Loucy (cell line): ENCODE measurements around the gene GHRL.
A peak's percentile ranks its signal among the peaks of the same experiment; 100 is the strongest.

Experiments
- H2AFZ ChIP-seq: fragments of 200-600 bp; sonication (generic); 2 replicates; pipeline ENCODE4 v1.6.0; 2016; ENCODE audit warnings: antibody characterized with exemption, mild to moderate bottlenecking, low read length, moderate library complexity
- H3F3A ChIP-seq: fragments of 200-600 bp; 2 replicates; pipeline ENCODE4 v1.6.0; 2016; ENCODE audit warnings: antibody characterized with exemption, low read depth, mild to moderate bottlenecking
- H3K27me3 ChIP-seq: fragments of 200-600 bp; sonication (generic); 2 replicates; pipeline ENCODE4 v1.6.1; 2014; ENCODE audit warnings: low read length, mild to moderate bottlenecking; ENCODE audit not compliant: insufficient read depth, poor library complexity, severe bottlenecking
- H3K36me3 ChIP-seq: fragments of 200-600 bp; sonication (generic); 2 replicates; pipeline ENCODE4 v1.6.1; 2016; ENCODE audit warnings: low read length; ENCODE audit not compliant: insufficient read depth
- H3K4me1 ChIP-seq: fragments of 200-600 bp; sonication (generic); 2 replicates; pipeline ENCODE4 v1.5.1; 2014; ENCODE audit warnings: low read length, mild to moderate bottlenecking; ENCODE audit not compliant: insufficient read depth, poor library complexity, severe bottlenecking
- H3K4me2 ChIP-seq: fragments of 200-600 bp; sonication (generic); 2 replicates; pipeline ENCODE4 v1.6.0; 2014; ENCODE audit warnings: antibody characterized with exemption, low read length, low read depth, mild to moderate bottlenecking; ENCODE audit not compliant: poor library complexity, severe bottlenecking
- H3K4me3 ChIP-seq: fragments of 200-600 bp; sonication (generic); 2 replicates; pipeline ENCODE4 v1.5.1; 2014; ENCODE audit warnings: low read length, mild to moderate bottlenecking, mixed read lengths; ENCODE audit not compliant: poor library complexity, severe bottlenecking
- H3K79me2 ChIP-seq: fragments of 200-600 bp; sonication (generic); 2 replicates; pipeline ENCODE4 v1.6.1; 2014; ENCODE audit warnings: low read length; ENCODE audit not compliant: insufficient read depth
- H3K9ac ChIP-seq: fragments of 200-600 bp; sonication (generic); 2 replicates; pipeline ENCODE4 v1.6.0; 2014; ENCODE audit warnings: mild to moderate bottlenecking, low read depth, low read length, moderate library complexity; ENCODE audit not compliant: poor library complexity, severe bottlenecking
- H3K9me2 ChIP-seq: fragments of 200-600 bp; sonication (generic); replicated peaks from 2 replicates; pipeline ENCODE4 v1.6.1; 2016; ENCODE audit warnings: low read depth, low read length, mixed read lengths
- H3K9me3 ChIP-seq: fragments of 200-600 bp; sonication (generic); 2 replicates; pipeline ENCODE4 v1.6.1; 2014; ENCODE audit warnings: mild to moderate bottlenecking, antibody characterized with exemption, low read length, low read depth; ENCODE audit not compliant: insufficient read depth
- H4K20me1 ChIP-seq: fragments of 200-600 bp; sonication (generic); 2 replicates; pipeline ENCODE4 v1.6.0; 2014; ENCODE audit warnings: antibody characterized with exemption, low read length, mild to moderate bottlenecking; ENCODE audit not compliant: insufficient read depth, poor library complexity, severe bottlenecking
- CTCF ChIP-seq: fragments of 200-600 bp; sonication (generic); conservative IDR thresholded peaks from 2 replicates; pipeline ENCODE4 v1.5.1; 2014; ENCODE audit warnings: mild to moderate bottlenecking, antibody characterized with exemption, low read length
- EZH2phosphoT487 ChIP-seq: fragments of 200-600 bp; IDR thresholded peaks from 2 replicates; pipeline ENCODE4 v1.6.1; 2018; ENCODE audit warnings: antibody characterized with exemption, mild to moderate bottlenecking, moderate library complexity, borderline replicate concordance

GHRL gene

GRCh38 chr3:10280571-10280970 is 12.2 kb downstream of the GHRL start:
- Histone ChIP-seq H3K79me2 (peaks cover 23% of the 10 kb centered on the region; the same call in 1 of the 2 replicates), H4K20me1 (peaks cover 11% of the 10 kb centered on the region), H3K27me3 (no peaks in the 10 kb centered on the region), H3K9me3 (no peaks in the 10 kb centered on the region), H3F3A (no peaks in the 10 kb centered on the region), H3K4me2 (no peak overlapping the region), H3K4me1 (no peaks in the 10 kb centered on the region), H3K9me2 (no peaks in the 10 kb centered on the region), H3K9ac (no peak overlapping the region), H2AFZ (no peak overlapping the region), H3K4me3 (no peak overlapping the region), H3K36me3 (peaks cover 85% of the 10 kb centered on the region)
- no peak for TF ChIP-seq EZH2phosphoT487
- no peak for TF ChIP-seq CTCF

- Histone ChIP-seq H3K4me2 (no peak overlapping the region), H3F3A (no peaks in the 10 kb centered on the region), H3K9ac (no peak overlapping the region), H3K36me3 (peaks cover 83% of the 10 kb centered on the region), H3K4me3 (no peak overlapping the region), H3K79me2 (peaks cover 27% of the 10 kb centered on the region; the same call in 1 of the 2 replicates), H3K9me3 (no peaks in the 10 kb centered on the region), H2AFZ (no peak overlapping the region), H4K20me1 (peaks cover 15% of the 10 kb centered on the region), H3K4me1 (no peaks in the 10 kb centered on the region), H3K9me2 (no peaks in the 10 kb centered on the region), H3K27me3 (no peaks in the 10 kb centered on the region)
- 0 out of 2 replicates have a peak, but pooled peaks have one; percentile 21 for TF ChIP-seq CTCF
- TF ChIP-seq EZH2phosphoT487, result no peak
Observed at GRCh38 chr3:10280177-10280529, 12.6 kb downstream of the GHRL start.

- Histone ChIP-seq H3K4me2 (no peak overlapping the region), H3K79me2 (peaks cover 33% of the 10 kb centered on the region), H3K27me3 (no peaks in the 10 kb centered on the region), H3F3A (no peaks in the 10 kb centered on the region), H3K36me3 (peaks cover 80% of the 10 kb centered on the region), H3K9me2 (no peaks in the 10 kb centered on the region), H3K4me1 (no peaks in the 10 kb centered on the region), H2AFZ (no peak overlapping the region), H3K9ac (no peak overlapping the region), H3K4me3 (no peak overlapping the region), H4K20me1 (peaks cover 20% of the 10 kb centered on the region), H3K9me3 (no peaks in the 10 kb centered on the region)
- TF ChIP-seq CTCF (no peak), EZH2phosphoT487 (no peak)
Observed at GRCh38 chr3:10279384-10280176, 13.2 kb downstream of the GHRL start.
